Thyroid gland (tissue), 4 donors: ENCODE results near the gene SRRM2. TPM values are rescaled to one million over a fixed set of nuclear protein-coding genes. Genes with fewer than 3 reads are reported as not detected.

ENCODE experiments used
- DNase-seq, 2 donors: peaks; one replicate each; pipeline ENCODE4 v3.0.0-alpha.2; 2019
- H3K27ac ChIP-seq, 3 donors: fragments of 200-600 bp; sonication (generic); 1 replicate in 2 of 3; 2 replicates in 1 of 3; pipeline ENCODE4 v1.5.1; 2016 to 2019; ENCODE audit warnings: mild to moderate bottlenecking in 1 of 3, moderate library complexity in 1 of 3
- H3K27me3 ChIP-seq: fragments of 200-600 bp; sonication (generic); one replicate; pipeline ENCODE4 v1.5.1; 2019
- H3K36me3 ChIP-seq, 2 donors: fragments of 200-600 bp; sonication (generic); one replicate each; pipeline ENCODE4 v1.5.1; 2016 to 2019
- H3K4me1 ChIP-seq, 2 donors: fragments of 200-600 bp; sonication (generic); one replicate each; pipeline ENCODE4 v1.5.1; 2017 to 2019
- H3K4me3 ChIP-seq, 3 donors: fragments of 200-600 bp; sonication (generic); replicated peaks in 1 of 3; 1 replicate in 2 of 3; 2 replicates in 1 of 3; pipeline ENCODE4 v1.5.1; 2016; ENCODE audit warnings: mild to moderate bottlenecking in 1 of 3
- H3K9me3 ChIP-seq: fragments of 200-600 bp; sonication (generic); one replicate; pipeline ENCODE4 v1.5.1; 2017
- CTCF ChIP-seq, 6 experiments: fragments of 200-600 bp in 3 of 6; fragments of 450-650 bp in 3 of 6; sonication (generic) in 3 of 6; IDR thresholded peaks; one replicate each; pipeline ENCODE4 v1.5.1; 2016 to 2019; ENCODE audit warnings: antibody characterized with exemption in 6 of 6, mild to moderate bottlenecking in 2 of 6, inconsistent platforms in 1 of 6, moderate library complexity in 1 of 6
- POLR2A ChIP-seq, 2 donors: fragments of 450-650 bp; IDR thresholded peaks; one replicate each; pipeline ENCODE4 v1.6.1; 2017; ENCODE audit warnings: antibody characterized with exemption in 2 of 2, mild to moderate bottlenecking in 2 of 2, moderate library complexity in 1 of 2
- WGBS, 2 donors: methylation state at CpG; one replicate each; pipeline ENCODE4 v1.1.5; 2017; 5-methylcytosine and 5-hydroxymethylcytosine counted together
- intact Hi-C: fragments of 100-400 bp; cut with DNase I; formaldehyde crosslinking; loops from one replicate; pipeline ENCODE4 v1.15.1; 2023
- total RNA-seq, 4 donors: library from RNA; depleted of rRNA; stranded (reverse); fragments of >200 nt; gene quantifications; one replicate each; pipeline ENCODE4 v1.2.3, GENCODE V29; 2016

Gene SRRM2
- total RNA-seq, 4 donors from 2014 or later = 262 to 378 (median 312) TPM

GRCh38 chr16:2808181-2808580, 55.7 kb downstream of the SRRM2 start:
- H3K9me3 ChIP-seq = no peaks in the 10 kb centered on the region
- no peaks in the 10 kb centered on the region for H3K4me1 ChIP-seq
- H3K4me3 ChIP-seq = no peak overlapping the region
- H3K36me3 ChIP-seq = no peaks in the 10 kb centered on the region
- WGBS, 2 donors = 79 to 91% methylated on average over 7 of the region's 7 CpGs
- DNase-seq = no peak
- intact Hi-C loops = no loop called here
- no peaks in the 10 kb centered on the region for H3K27me3 ChIP-seq
- TF ChIP-seq POLR2A (IDR thresholded peaks at IDR 0.05) (no peak), CTCF (IDR thresholded peaks at IDR 0.05) (no peak)
- H3K27ac ChIP-seq = no peak overlapping the region

- no peaks in the 10 kb centered on the region for H3K9me3 ChIP-seq
- 82 to 83% methylated on average over 3 of the region's 3 CpGs for WGBS, 2 donors
- TF ChIP-seq POLR2A (IDR thresholded peaks at IDR 0.05) (no peak), CTCF (IDR thresholded peaks at IDR 0.05) (no peak)
- H3K4me3 ChIP-seq = no peak overlapping the region
- no peak for DNase-seq
- no peaks in the 10 kb centered on the region for H3K4me1 ChIP-seq
- no peaks in the 10 kb centered on the region for H3K36me3 ChIP-seq
- no peaks in the 10 kb centered on the region for H3K27me3 ChIP-seq
- intact Hi-C loops = no loop called here
- H3K27ac ChIP-seq = no peak overlapping the region
These were observed 56.8 kb downstream of the SRRM2 start for GRCh38 chr16:2809149-2809760.

GRCh38 chr16:2810651-2811050, 58.2 kb downstream of the SRRM2 start:
- Histone ChIP-seq H3K4me3 (no peak overlapping the region), H3K27ac (no peak overlapping the region), H3K36me3 (no peaks in the 10 kb centered on the region), H3K4me1 (no peaks in the 10 kb centered on the region), H3K27me3 (no peaks in the 10 kb centered on the region), H3K9me3 (no peaks in the 10 kb centered on the region)
- WGBS, 2 donors = 85 to 87% methylated on average over 6 of the region's 6 CpGs
- TF ChIP-seq POLR2A (IDR thresholded peaks at IDR 0.05) = no peak
- no peak for TF ChIP-seq CTCF (IDR thresholded peaks at IDR 0.05)
- intact Hi-C loops = no loop called here
- DNase-seq = no peak

GRCh38 chr16:2811703-2812471, 59.4 kb downstream of the SRRM2 start:
- H3K27ac ChIP-seq = no peak overlapping the region
- TF ChIP-seq POLR2A (IDR thresholded peaks at IDR 0.05) = no peak
- TF ChIP-seq CTCF (IDR thresholded peaks at IDR 0.05) = no peak
- DNase-seq = no peak
- no peaks in the 10 kb centered on the region for H3K36me3 ChIP-seq
- intact Hi-C loops = no loop called here
- H3K27me3 ChIP-seq = no peaks in the 10 kb centered on the region
- 56 to 72% methylated on average over 11 to 14 of the region's 15 CpGs for WGBS, 2 donors
- H3K9me3 ChIP-seq = no peaks in the 10 kb centered on the region
- no peak overlapping the region for H3K4me3 ChIP-seq
- H3K4me1 ChIP-seq = no peaks in the 10 kb centered on the region

GRCh38 chr16:2813771-2814221, 61.4 kb downstream of the SRRM2 start:
- intact Hi-C loops = no loop called here
- Histone ChIP-seq H3K36me3 (no peaks in the 10 kb centered on the region), H3K4me3 (no peak overlapping the region), H3K9me3 (no peaks in the 10 kb centered on the region), H3K27me3 (no peaks in the 10 kb centered on the region), H3K27ac (no peak overlapping the region), H3K4me1 (no peaks in the 10 kb centered on the region)
- TF ChIP-seq CTCF (IDR thresholded peaks at IDR 0.05) = no peak
- WGBS, 2 donors = 60 to 67% methylated on average over 7 of the region's 7 CpGs
- DNase-seq = no peak
